Natural killer cell (primary cell): ENCODE data around the gene GNB3. TPM values are rescaled to one million over a fixed set of nuclear protein-coding genes. Genes with fewer than 3 reads are reported as not detected.

Experiments
- ATAC-seq, 3 donors: fragments of 150-1000 bp in 2 of 3; fragments of 200-7000 bp in 1 of 3; cut with Tn5 transposase; 1 replicate in 1 of 3; 2 replicates in 2 of 3; pipeline ENCODE4 v1.10.0; 2021; ENCODE audit warnings: mild to moderate bottlenecking in 2 of 3, moderate library complexity in 2 of 3
- DNase-seq, 2 donors: peaks; one replicate each; pipeline versions ENCODE4 v3.0.0 to v3.0.0-alpha.2; 2013 to 2021; ENCODE audit warnings: mixed read lengths in 1 of 2
- H3K27ac ChIP-seq: one replicate; pipeline ENCODE4 v1.5.1; 2013; ENCODE audit warnings: mild to moderate bottlenecking, low read length
- H3K27me3 ChIP-seq: one replicate; pipeline ENCODE4 v1.6.1; 2013; ENCODE audit warnings: low read length; ENCODE audit not compliant: control insufficient read depth, insufficient read depth
- H3K36me3 ChIP-seq: one replicate; pipeline ENCODE4 v1.6.1; 2013; ENCODE audit warnings: low read length; ENCODE audit not compliant: control insufficient read depth, insufficient read depth
- H3K4me1 ChIP-seq: one replicate; pipeline ENCODE4 v1.6.1; 2013; ENCODE audit warnings: low read length; ENCODE audit not compliant: control insufficient read depth, insufficient read depth
- H3K4me3 ChIP-seq: one replicate; pipeline ENCODE4 v1.5.1; 2013; ENCODE audit warnings: low read length
- H3K9me3 ChIP-seq: one replicate; pipeline ENCODE4 v1.6.1; 2013; ENCODE audit warnings: low read length; ENCODE audit not compliant: control insufficient read depth, insufficient read depth
- H3K27ac Mint-ChIP-seq, 2 donors: one replicate each; pipeline ENCODE4 v1.8.0; 2022; ENCODE audit warnings: mild to moderate bottlenecking in 2 of 2, mixed read lengths in 2 of 2, moderate library complexity in 1 of 2
- H3K27me3 Mint-ChIP-seq, 2 donors: one replicate each; pipeline ENCODE4 v1.8.0; 2022; ENCODE audit warnings: low read depth in 2 of 2, mixed read lengths in 2 of 2
- H3K36me3 Mint-ChIP-seq: one replicate; pipeline ENCODE4 v1.8.0; 2022; ENCODE audit warnings: mixed read lengths
- H3K4me1 Mint-ChIP-seq, 2 donors: one replicate each; pipeline ENCODE4 v1.8.0; 2022; ENCODE audit warnings: mixed read lengths in 2 of 2
- H3K4me3 Mint-ChIP-seq: one replicate; pipeline ENCODE4 v1.8.0; 2022; ENCODE audit warnings: mild to moderate bottlenecking, moderate library complexity, mixed read lengths
- H3K9me3 Mint-ChIP-seq, 2 donors: one replicate each; pipeline ENCODE4 v1.8.0; 2022; ENCODE audit warnings: mixed read lengths in 2 of 2
- WGBS: methylation state at CpG from one replicate; pipeline ENCODE4 v1.1.7; 2013; ENCODE audit warnings: missing lambda C conversion rate; ENCODE audit not compliant: insufficient coverage; 5-methylcytosine and 5-hydroxymethylcytosine counted together
- intact Hi-C: fragments of 100-400 bp; cut with micrococcal nuclease; formaldehyde crosslinking; loops from one replicate; pipeline ENCODE4 v1.14.2; 2022
- total RNA-seq, 4 donors: library from RNA; stranded (reverse); fragments of 120-200 nt in 1 of 4; gene quantifications; one replicate each; pipeline versions ENCODE4 v1.2.3 to v1.2.4, GENCODE V29; 2013 to 2022
- TF ChIP-seq, protein P1 (sequence below): fragments of 200-600 bp; IDR thresholded peaks from one replicate; pipeline ENCODE4 v1.8.0; 2022; ENCODE audit warnings: antibody characterized with exemption

Gene GNB3
- total RNA-seq, 3 donors from 2014 or later (not counting 1 experiment from before 2014, with no cell fraction given) = not detected

- intact Hi-C loops = loop anchor here (5.0 kb wide), 1 partner anchor 77 kb away; the partner anchor contains the start of gene MLF2
- ATAC-seq (peak; percentile 53 to 59 (median 56)), DNase-seq (peak in 1 of 2 donors; percentile 65)
- Histone ChIP-seq H3K36me3 (no peaks in the 10 kb centered on the region), H3K9me3 (no peaks in the 10 kb centered on the region), H3K4me3 (peak overlapping the region; percentile 46), H3K4me1 (peaks cover 22% of the 10 kb centered on the region), H3K27me3 (peaks cover 44% of the 10 kb centered on the region), H3K27ac (no peak overlapping the region)
- peaks cover 61 to 63% of the 10 kb centered on the region in 2 donors for H3K27me3 Mint-ChIP-seq
- TF ChIP-seq, protein P1, sequence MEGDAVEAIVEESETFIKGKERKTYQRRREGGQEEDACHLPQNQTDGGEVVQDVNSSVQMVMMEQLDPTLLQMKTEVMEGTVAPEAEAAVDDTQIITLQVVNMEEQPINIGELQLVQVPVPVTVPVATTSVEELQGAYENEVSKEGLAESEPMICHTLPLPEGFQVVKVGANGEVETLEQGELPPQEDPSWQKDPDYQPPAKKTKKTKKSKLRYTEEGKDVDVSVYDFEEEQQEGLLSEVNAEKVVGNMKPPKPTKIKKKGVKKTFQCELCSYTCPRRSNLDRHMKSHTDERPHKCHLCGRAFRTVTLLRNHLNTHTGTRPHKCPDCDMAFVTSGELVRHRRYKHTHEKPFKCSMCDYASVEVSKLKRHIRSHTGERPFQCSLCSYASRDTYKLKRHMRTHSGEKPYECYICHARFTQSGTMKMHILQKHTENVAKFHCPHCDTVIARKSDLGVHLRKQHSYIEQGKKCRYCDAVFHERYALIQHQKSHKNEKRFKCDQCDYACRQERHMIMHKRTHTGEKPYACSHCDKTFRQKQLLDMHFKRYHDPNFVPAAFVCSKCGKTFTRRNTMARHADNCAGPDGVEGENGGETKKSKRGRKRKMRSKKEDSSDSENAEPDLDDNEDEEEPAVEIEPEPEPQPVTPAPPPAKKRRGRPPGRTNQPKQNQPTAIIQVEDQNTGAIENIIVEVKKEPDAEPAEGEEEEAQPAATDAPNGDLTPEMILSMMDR = no peak
- no peaks in the 10 kb centered on the region for H3K9me3 Mint-ChIP-seq
- peaks cover 20 to 33% of the 10 kb centered on the region in 2 donors for H3K4me1 Mint-ChIP-seq
- peak overlapping the region; percentile 94 for H3K4me3 Mint-ChIP-seq
- peak overlapping the region in 1 of 2 donors; percentile 73 for H3K27ac Mint-ChIP-seq
- WGBS = under 1% methylated on average over 71 of the region's 71 CpGs
- H3K36me3 Mint-ChIP-seq = no peaks in the 10 kb centered on the region
These were observed 11.8 kb upstream of the GNB3 start for GRCh38 chr12:6828781-6829535.

GRCh38 chr12:6829536-6830220 is 11.0 kb upstream of the GNB3 start:
- 65% methylated on average over 19 of the region's 19 CpGs for WGBS
- Mint-ChIP-seq H3K36me3 (no peaks in the 10 kb centered on the region), H3K4me1 (peaks cover 20 to 33% of the 10 kb centered on the region in 2 donors), H3K27ac (peak overlapping the region in 1 of 2 donors; percentile 73), H3K9me3 (no peaks in the 10 kb centered on the region), H3K4me3 (peak overlapping the region; percentile 94), H3K27me3 (peaks cover 57% of the 10 kb centered on the region in 2 donors)
- H3K36me3 ChIP-seq = no peaks in the 10 kb centered on the region
- peaks cover 43% of the 10 kb centered on the region for H3K27me3 ChIP-seq
- no peak overlapping the region for H3K4me3 ChIP-seq
- intact Hi-C loops = loop anchor here (5.0 kb wide), 1 partner anchor 77 kb away; the partner anchor contains the start of gene MLF2
- H3K4me1 ChIP-seq = peaks cover 22% of the 10 kb centered on the region
- no peaks in the 10 kb centered on the region for H3K9me3 ChIP-seq
- ATAC-seq = no peak
- TF ChIP-seq, protein P1 = no peak
- no peak for DNase-seq
- H3K27ac ChIP-seq = no peak overlapping the region

DNA sequence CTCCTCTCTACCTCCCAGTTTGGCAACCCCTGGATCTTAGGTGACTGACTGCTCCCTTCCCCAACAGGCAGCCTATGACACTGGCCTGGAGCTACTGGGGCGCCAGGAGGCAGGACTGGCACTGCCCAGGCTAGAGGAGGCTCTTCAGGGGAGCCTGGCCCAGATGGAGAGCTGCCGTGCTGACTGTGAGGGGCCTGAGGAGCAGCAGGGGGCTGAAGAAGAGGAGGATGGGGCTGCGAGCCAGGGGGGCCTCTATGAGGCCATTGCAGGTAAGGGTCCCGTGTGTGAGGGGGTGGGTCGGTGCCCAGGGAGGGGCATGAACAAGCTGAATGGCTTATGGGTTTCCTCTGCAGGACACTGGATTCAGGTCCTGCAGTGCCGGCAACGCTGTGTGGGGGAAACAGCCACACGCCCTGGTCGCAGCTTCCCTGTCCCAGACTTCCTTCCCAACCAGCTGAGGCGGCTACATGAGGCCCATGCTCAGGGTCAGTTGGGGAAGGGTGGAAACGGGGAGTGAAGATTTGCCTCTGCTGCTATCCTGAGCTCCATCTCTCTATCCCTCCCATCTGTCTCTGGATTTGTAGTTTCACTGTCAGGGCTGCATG is 10.3 kb upstream of the GNB3 start:
- Mint-ChIP-seq H3K4me1 (peaks cover 20 to 28% of the 10 kb centered on the region in 2 donors), H3K9me3 (no peaks in the 10 kb centered on the region), H3K27ac (no peak overlapping the region), H3K4me3 (peak overlapping the region; percentile 94), H3K27me3 (peaks cover 50% of the 10 kb centered on the region in 2 donors), H3K36me3 (no peaks in the 10 kb centered on the region)
- Histone ChIP-seq H3K4me1 (peaks cover 21% of the 10 kb centered on the region), H3K4me3 (no peak overlapping the region), H3K27ac (no peak overlapping the region), H3K27me3 (peaks cover 37% of the 10 kb centered on the region), H3K9me3 (no peaks in the 10 kb centered on the region), H3K36me3 (no peaks in the 10 kb centered on the region)
- 90% methylated on average over 10 of the region's 11 CpGs for WGBS
- TF ChIP-seq, protein P1 = no peak
- ATAC-seq (no peak), DNase-seq (no peak)
- intact Hi-C loops = no loop called here
